GM21723 (cell line): Measurements from ENCODE around the gene CACNA1S.
A peak's percentile ranks its signal among the peaks of the same experiment; 100 is the strongest.

Source experiments
- ATAC-seq: cut with Tn5 transposase; IDR thresholded peaks from one replicate; pipeline ENCODE4 v1.9.1; 2021; ENCODE audit warnings: mild to moderate bottlenecking, moderate library complexity; ENCODE audit not compliant: unreplicated experiment

CACNA1S gene

DNA sequence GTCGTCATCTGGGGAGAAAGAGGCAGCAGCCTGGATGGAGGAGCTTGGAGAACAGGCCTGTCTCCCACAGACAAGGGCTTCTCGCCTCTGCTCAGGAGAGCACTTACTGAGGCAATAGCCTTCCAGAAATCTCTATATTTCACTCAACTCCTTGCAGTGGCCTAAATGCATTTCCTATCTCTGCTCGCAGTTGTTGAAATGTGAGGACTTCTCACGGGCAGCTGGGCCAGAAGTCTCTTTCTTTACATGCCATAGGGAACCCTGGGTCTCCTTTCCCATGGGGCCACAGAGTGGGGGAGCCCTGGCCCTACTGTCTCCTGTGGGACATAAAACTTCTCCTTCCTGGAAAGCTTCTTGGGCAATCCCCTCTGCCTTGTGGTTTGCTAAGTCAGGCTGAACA, 45.2 kb downstream of the CACNA1S start:
- ATAC-seq, result no peak

DNA sequence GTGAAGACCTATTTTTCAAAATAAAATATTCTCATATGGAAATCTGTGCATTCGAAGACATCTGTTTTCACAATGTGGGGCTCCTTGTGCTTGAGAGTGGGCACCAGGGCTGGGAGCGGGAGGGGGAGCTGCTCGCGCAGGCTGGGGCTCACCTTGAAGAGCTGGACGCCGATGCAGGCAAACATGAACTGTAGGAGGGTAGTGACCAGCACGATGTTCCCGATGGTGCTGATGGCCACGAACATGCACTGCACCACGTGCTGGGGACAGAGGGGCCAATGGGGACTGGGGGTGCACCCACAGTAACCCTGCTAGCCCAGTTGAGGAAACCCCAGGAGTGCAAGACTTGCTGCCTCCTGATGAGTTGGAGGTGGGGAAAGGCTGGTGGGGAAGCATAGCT, 46.5 kb downstream of the CACNA1S start:
- no peak for ATAC-seq

DNA sequence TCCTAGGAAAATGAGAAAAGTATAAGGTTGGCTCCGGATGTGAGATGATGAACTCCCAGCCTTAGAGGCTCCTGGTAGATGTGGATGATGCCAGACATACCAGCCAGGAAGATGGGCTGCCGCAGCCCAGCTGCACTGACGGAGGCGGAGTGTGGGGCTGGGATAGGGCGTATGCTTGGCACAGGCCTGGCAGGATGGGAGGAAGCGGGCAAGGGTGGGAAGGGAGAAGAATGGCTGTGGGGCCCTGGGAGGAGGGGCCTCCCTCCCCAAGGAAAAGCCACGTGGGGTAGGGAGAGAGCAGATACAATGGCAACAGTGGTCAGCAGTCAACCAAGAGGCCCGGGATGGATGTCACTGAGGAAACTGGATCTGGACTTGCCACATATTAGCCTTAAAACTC, 47.4 kb downstream of the CACNA1S start:
- ATAC-seq, result no peak

DNA sequence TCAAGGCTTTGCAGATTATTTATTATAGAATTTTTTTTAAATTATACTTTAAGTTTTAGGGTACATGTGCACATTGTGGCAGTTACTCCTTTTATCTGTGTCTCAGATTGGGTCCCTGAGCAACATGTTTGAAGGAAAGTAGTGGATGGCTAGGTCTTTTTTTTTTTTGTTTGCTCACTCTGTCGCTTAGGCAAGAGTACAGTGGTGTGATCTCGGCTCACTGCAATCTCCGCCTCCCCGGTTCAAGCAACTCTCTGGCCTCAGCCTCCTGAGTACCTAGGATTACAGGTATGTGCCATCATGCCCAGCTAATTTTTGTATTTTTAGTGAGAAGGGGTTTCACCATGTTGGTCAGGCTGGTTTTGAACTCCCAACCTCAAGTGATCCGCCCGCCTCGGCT, 49.1 kb downstream of the CACNA1S start:
- no peak for ATAC-seq

DNA sequence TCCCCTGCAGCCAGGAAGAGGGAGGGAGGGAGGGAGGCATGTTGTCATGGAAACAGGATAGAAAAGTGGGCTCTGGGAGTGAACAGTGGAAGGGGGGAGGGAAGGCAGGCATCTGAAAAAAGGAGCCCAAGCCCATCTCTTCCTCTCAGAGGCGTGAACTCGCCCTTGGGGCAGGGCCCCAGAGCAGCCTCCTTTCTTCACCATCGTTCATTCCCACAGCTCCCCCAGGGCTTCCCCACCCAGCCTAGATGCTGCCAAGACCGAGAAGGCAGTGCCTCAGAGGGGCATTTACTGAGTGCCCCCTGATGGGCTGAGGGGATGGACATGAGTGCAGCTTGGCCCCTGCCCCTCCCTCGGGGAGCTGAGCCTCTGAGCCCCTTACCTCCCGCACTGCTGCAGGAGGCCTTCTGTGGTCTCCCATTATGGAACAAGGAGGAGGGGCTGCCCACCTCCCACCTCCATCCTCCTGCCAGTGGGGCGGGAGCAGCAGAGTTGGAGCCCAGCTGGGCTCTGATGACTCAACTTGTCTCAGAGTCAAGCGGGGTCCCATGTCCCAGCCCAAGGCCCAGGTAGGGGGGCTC, 49.6 kb downstream of the CACNA1S start:
- ATAC-seq, result no peak

DNA sequence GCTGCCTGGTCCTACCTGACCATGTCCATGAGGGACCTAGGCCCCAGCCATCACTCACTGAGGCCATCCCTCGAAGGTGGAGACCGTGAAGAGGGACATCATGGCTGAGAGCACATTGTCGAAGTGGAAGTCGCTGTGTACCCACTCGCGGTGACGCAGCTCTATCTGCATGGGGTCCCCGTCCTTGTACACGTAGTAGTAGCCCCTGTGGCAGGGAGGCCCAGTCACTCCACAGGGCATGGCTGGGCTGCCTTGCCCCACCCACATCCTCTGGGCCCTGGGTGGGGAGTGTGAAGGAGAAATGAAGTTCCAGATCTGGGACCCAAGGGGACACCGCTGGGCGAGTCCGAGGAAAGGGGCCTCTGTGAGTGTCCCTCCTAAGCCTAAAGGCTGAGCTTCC, 50.3 kb downstream of the CACNA1S start:
- ATAC-seq, result no peak

DNA sequence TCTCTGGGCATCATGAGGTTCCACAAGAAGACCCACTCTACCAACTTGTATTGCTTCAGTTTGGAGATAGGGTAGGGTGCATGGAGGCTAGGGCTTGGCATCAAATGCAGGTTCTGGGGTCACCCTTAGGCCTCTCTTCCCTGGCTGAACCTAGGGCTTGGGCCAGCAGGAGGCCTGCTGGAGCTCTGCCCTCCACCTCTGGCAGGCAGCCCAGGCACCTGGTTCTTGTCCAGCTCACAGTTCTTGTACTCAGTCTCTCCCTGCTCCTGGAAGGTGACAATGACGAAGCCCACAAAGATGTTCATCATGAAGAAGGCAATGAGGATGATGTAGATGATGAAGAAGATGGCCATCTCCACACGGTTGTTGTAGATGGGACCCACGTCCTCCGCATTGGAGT, 51.2 kb downstream of the CACNA1S start:
- no peak for ATAC-seq

DNA sequence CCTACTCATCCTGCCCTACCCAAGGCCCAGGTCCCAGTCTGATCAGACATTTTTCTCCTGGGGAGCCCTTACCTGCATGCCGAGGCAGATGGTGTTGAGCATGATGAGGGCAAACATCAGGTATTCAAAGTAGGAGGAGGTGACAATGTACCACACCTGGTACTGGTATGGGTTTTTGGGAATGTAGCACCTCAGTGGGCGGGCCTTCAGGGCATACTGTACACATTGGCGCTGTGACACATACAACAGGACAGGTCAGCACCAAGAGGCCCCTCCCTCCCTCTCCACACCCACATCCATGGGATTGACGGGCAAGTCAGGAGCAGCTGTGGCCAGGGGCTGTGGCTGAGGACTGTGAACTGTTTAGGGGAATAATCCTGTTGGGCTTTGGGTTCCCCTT, 51.6 kb downstream of the CACNA1S start:
- ATAC-seq, result no peak

DNA sequence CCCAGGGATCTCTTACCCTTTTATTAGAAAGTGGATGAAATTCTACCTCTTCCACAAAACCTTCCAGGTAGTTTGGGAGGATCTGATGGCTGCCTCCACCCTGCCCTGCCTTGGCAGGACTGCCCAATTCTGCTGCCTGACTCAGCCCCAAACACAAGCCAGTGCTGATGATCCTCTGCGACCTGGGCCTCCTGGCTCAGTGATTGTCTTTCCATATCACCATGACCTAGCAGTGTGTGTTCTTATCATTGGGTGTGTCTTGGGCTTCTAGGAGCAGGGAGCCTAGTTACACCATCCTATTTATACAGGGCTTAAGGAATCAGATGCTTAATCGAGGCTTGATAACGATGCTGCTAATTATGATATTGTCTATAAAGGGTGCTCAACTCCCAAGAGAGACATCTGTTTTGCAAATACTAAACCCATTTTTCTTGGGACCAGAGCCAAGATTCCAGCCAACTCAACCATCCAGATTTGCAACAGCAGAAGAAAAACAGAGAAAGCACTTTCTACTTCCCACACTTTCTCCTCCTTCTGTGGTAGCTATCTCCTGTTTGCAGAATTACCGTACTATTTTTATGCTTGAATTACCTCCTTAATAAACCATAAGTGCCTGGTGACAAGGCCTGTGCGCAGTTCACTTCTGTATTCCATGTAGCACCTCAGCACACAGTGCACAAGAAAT, 52.2 kb downstream of the CACNA1S start:
- no peak for ATAC-seq

DNA sequence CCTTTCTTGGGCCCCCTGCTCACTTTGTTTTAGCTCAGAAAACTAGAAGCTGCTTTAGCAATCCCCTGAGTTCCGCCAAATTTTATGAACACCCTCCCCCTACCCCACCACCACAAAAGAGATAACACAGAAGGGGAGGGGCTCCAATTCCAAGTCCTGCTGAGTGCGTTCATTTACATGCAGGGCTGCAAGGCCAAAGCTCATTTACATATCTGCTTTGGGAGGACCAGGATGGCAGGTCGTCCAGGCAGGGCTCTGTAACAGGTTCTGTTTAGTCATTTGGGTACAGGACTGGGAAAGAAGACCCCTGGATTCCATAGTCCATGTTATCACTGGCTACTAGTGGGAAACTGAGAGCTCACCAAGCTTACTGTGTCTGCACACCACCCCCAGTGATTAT, 52.8 kb downstream of the CACNA1S start:
- no peak for ATAC-seq

DNA sequence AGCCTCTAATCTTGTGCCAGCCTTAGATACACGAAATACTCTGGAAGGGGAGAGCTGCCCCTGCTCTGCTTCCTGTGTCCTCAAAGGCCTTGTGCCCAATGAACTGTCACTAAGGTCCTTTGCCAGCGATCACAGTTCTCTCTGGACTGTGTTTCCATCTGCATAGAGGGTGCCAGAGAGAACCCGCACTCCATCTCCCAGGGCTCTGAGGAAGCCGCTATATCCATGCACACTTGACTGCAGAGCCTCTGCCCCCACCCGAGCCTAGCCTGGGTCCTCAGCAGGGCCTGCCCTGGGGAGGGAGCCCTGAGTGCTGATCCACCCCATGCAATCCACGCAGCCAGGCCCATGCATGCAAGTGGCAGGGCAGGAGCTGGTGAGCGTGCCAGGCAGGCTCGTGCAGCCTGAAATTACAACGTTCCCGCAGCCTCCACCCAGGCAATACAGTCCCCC, 58.1 kb downstream of the CACNA1S start:
- no peak for ATAC-seq

DNA sequence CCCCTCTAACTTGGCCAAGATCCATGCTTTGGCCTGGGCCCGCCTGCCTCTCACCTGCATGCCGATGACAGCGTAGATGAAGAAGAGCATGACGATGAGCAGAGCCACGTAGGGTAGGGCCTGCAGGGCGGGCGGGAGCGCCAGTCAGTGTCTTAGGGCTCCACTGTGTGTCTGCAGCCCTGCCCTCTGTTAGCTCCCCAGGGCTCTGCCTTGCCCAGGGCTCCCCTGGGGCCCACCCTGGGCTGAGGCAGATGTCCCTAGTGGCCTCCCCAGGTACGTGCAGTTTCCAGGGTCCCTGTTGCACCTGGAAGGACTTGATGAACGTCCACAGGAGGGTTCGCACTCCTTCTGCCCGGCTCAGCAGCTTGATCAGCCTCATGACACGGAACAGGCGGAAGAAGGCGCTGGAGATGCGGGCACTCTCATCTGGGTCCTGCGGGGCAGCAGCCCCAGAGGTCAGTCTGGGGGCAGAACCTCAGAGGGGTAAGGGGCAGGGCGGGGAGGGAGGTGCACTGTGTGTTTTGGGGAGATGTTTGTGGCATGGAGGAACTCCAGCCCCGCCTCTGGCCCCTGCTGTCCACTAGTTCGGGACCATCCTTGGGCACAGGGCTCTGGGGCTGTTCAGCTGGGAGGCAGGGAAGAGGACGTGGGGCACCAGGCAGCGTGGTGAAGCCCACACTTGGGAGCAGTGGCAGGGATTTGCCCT, 58.9 kb downstream of the CACNA1S start:
- ATAC-seq, result no peak

DNA sequence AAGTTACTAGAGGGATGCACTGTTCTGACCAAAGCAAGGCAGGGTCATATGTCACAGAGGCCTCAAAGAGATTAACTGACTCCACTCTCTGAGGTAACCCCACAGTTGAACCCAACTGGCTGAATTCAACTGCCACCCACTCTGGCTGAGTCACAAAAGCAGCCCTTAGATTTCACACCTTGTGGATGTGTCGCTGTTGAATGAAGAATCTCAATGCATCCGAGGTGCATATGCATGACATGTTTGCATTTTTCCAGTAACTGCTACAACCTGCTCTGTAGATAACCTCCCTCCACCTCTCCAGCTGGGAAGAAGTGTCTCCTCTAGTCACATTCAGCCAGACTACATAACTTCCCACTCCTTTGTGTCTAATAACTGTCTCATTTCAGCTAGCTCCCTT, 60.8 kb downstream of the CACNA1S start:
- ATAC-seq, result no peak

DNA sequence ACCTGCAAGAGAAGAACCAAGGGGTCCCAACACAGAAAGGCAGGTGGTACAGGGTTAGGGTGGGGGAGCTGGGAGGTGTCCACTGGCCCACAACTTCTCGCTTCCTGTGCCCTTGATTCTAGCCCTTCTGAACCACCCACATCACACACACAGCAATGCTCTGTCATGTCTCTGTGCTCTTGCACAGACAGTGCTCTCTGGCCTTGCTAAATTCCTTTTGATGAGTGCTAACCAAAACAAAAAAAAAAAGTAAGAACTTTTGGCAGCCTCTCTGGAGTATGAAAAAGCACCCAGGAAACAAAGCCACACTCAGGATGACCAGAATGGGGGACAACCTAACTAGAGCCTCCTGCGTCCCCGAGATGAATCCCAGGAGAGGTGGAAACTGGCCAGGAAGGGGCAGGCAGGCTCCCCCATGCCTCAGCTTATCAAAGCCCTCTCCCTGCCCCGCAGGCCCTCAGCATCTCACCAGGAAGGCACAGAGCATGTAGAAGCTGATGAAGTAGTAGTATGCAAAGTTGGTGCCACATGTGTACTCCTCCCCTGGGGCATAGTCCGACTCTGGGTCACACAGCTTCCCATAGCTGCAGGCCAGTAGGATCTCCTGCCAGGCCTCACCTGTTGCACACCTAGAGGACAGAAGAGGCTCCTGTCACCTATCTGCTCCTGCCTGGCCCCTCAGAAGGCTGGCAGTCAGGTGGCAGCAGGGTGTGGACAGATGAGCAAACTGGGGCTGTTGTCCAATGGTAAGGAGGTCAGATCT, 61.5 kb downstream of the CACNA1S start:
- no peak for ATAC-seq

DNA sequence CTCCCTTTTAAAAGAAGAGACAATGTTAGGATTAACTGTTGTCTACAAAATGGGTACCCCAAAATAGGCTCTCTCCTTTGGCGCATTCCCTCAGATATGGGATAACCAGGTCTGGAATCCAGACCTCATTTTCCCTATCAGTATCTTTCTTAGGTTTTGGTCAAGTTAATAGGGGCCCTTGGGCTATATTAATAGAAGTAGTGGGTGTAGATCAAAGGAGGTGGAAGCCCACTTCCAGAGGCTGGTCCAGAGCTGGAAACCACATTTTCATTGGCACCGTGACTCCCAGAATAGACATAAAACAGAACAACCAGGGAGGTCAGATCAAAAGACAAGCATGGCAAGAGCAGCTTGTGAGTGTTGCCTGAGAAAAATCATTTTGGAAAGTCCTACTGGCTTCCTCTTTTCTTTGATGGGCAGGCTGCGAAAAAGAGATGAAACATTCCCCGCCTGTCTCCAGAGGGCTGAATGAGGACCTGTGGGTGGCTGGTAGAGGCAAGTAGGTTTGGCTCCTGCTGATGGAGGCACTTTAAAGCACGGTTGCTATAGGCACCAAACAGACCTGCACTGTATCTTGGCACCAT, 62.9 kb downstream of the CACNA1S start:
- ATAC-seq, result no peak

DNA sequence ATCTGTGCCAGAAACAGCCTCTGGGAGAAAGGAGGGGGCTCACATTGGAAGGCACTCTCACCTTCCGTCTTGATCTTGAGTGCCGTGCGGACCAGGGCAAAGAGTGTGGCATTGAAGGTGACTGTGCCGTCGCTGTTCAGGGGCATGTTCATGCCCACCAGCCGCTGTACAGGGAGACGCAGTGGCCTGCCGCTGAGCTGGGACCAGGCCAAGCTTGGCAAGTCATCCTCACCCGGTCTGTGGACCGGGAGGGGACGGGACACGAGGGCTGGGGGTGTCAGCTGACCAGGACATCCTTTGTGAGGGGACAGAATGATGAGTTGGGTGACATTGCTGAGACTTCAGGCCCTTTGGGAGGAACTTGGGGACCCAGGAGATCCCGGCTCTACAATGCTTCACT, 63.7 kb downstream of the CACNA1S start:
- ATAC-seq, result no peak

DNA sequence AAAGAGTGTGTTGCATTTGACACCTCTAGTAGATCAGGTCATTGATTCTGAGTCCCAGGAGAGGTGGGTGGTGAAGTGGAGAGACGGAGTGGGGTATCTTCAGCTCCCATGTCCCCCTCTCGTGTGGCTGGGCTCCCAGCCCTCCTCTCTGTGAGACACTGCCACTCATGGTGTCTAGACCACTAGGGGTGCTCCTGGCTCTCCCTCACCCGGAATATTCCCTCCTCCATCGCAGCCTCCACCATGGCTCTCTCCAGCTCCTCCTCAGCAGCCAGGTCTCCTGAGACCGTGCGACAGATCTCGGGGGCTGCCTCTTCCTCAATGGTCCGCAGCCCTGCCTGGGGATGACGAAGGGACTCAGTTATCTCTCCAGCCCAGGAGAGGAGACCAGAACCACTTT, 68.1 kb downstream of the CACNA1S start:
- no peak for ATAC-seq

DNA sequence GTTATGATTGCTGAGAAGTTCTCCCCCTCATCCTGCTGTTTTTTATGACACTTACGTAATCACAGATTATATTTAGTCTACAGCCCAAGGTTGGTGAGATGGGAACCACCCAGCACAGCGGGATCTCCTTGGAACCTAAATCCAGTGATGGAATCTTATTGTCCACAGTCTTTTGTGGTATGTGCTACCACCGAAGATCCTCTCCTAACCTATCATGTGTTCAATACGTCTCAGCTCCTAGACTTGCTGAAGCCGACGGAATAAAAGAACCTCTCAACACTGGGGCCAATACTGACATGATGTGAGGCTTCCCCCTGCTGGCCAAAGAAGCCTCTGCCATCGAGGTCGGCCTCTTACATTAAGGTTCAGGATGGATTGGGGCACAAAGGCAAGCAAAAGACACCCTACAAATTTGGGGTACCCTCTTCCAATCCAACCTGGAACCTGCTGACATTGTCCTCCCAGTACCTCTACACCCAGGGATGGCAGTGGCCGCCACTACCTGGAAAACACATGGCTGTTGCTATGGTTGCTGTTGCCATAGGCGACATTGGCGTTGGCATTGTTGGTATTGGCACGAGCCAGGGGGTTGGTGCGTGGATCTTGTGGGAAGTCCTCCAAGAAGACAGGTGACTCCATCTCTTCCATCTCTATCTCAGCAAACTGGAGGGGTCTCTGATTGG, 69.3 kb downstream of the CACNA1S start:
- ATAC-seq, result peak; percentile 66

DNA sequence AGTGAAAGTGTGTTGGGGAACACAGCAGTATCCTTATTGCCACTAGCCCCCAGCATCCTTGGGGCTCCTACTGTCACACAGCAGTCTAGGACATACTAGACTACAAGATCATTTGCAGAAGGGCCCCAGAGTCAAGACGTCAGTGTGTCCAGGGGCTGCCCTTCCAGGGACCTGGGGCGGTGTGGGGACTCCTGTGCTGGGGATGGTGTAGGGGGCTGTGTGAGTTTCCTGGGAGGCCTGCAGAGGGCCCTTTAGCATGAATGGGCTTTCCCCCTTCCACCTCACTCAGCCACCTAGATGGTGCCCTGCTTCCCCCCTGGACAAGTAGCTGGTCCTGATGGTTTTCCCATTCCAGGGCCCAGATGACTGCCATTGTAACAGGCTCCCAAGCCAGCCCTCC, 71.2 kb downstream of the CACNA1S start:
- no peak for ATAC-seq

DNA sequence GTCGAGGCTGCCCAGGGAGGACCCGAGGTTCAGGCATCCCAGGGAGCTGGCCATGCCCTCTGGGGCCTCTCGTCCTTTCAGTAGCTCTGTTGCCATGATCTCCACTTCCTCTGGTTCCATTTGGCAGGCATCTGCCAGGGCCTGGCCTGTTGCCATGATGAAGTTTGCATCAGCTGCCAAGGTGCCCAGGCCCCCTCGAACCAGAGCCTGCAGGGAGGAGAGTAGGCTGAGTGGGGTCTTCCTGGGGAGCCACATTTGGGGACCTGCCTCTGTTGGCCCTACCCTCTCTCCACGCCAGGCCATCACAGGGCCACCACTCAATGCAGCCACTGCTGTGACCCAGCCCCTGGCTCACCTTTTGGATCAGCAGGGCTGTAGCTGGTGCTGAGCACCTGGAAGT, 72.3 kb downstream of the CACNA1S start:
- ATAC-seq, result no peak

DNA sequence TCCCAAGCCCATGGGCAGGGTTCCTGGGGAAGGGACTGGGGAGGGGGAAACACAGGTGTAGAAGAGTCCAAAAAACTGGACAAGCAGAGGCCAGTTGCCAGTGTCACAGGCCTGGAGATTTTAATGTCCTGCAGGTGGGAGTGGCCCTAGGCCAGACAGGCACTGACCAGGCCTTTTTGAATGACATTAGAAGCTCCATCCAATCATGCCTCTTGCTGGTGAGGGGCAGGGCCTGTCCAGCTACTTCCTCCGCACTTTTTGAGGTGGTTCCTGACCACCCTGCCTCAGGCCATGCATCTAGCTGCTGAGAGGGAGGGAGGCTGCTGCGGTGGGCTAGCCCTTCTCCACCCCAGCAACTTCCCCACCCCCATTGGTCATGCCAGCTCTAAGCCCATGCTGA, 72.8 kb downstream of the CACNA1S start:
- ATAC-seq, result no peak
